Vagina (tissue), 2 donors: ENCODE measurements around the gene ASTN2. TPM values are rescaled to one million over a fixed set of nuclear protein-coding genes. Genes with fewer than 3 reads are reported as not detected.

Source experiments
- DNase-seq, 2 donors: peaks; one replicate each; pipeline ENCODE4 v3.0.0-alpha.2; 2017; ENCODE audit errors: extremely low spot score in 2 of 2
- H3K27ac ChIP-seq: fragments of 200-600 bp; sonication (generic); one replicate; pipeline ENCODE4 v1.5.1; 2019
- H3K27me3 ChIP-seq: fragments of 200-600 bp; sonication (generic); one replicate; pipeline ENCODE4 v1.5.1; 2019
- H3K36me3 ChIP-seq, 2 donors: fragments of 200-600 bp; sonication (generic); one replicate each; pipeline ENCODE4 v1.5.1; 2017 to 2019
- H3K4me1 ChIP-seq: fragments of 200-600 bp; sonication (generic); one replicate; pipeline ENCODE4 v1.5.1; 2019
- H3K4me3 ChIP-seq, 2 donors: fragments of 200-600 bp; sonication (generic); 1 replicate in 1 of 2; 2 replicates in 1 of 2; pipeline ENCODE4 v1.5.1; 2016 to 2019
- H3K9me3 ChIP-seq: fragments of 200-600 bp; sonication (generic); one replicate; pipeline ENCODE4 v1.5.1; 2019
- POLR2A ChIP-seq, 2 donors: fragments of 450-650 bp; IDR thresholded peaks; one replicate each; pipeline ENCODE4 v1.6.1; 2017; ENCODE audit warnings: antibody characterized with exemption in 2 of 2, mild to moderate bottlenecking in 2 of 2, moderate library complexity in 2 of 2
- POLR2AphosphoS5 ChIP-seq, 2 donors: sonication (generic); formaldehyde crosslinking; IDR thresholded peaks; one replicate each; pipeline ENCODE4 v1.9.0; 2017; ENCODE audit warnings: antibody characterized with exemption in 2 of 2, mild to moderate bottlenecking in 2 of 2, low read depth in 1 of 2; ENCODE audit not compliant: insufficient read depth in 1 of 2
- intact Hi-C: fragments of 100-400 bp; cut with DNase I; formaldehyde crosslinking; loops from one replicate; pipeline ENCODE4 v1.15.1; 2023
- total RNA-seq: library from RNA; depleted of rRNA; stranded (reverse); fragments of >200 nt; gene quantifications from one replicate; pipeline ENCODE4 v1.2.3, GENCODE V29; 2016
- TF ChIP-seq, protein P1 (sequence below), 3 experiments: fragments of 450-650 bp in 2 of 3; fragments of 200-600 bp in 1 of 3; sonication (generic) in 1 of 3; IDR thresholded peaks; one replicate each; pipeline ENCODE4 v1.5.1; 2017 to 2019; ENCODE audit warnings: antibody characterized with exemption in 3 of 3, mild to moderate bottlenecking in 2 of 3, moderate library complexity in 2 of 3

The ASTN2 gene
- total RNA-seq, 1 donor from 2014 or later = 4.4 TPM

DNA sequence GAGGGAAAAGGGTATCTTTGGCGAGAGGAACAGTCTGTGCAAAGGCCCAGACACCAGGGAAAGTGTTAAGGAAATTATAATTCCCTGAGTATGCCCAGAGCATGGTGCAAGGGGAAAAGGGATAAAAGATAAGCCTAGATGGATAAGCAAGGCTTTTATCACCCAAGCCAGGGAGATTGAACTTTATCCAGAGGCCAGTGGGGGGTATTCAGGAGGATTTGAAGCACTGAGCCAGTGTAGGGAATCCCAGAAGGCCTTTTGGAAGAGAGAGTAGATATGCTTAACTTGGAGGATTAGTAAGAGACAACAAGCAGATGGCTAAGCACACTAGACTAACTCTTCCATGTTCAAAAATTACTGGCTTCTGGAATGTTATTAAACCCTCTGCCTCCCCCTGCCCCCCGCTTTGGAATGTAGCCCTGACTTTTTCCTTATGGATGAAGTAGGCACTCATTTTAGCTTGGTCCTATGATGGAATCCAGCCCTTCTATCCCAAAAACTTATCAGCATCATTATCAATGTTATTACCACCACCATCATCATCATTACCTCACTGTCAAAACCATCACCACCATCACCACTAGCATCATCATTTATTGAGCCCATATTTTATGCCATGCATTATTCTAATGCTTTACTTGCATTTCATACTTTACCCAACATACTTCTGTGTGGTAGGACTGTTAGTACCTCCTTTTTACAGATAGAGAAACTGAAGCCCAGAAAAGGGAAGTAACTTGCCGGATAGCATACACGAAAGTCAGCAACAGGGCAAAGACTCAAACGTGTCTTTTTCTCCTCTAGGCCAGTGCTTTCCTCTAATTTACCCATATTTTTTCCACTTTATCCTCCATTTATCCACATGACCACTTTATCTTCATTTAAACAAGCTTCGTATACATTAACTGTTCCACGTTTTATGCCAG is 1024.3 kb downstream of the ASTN2 start:
- no peaks in the 10 kb centered on the region for H3K27me3 ChIP-seq
- peaks cover 0 to 6% of the 10 kb centered on the region in 2 donors for H3K36me3 ChIP-seq
- DNase-seq = no peak
- no peaks in the 10 kb centered on the region for H3K9me3 ChIP-seq
- no peaks in the 10 kb centered on the region for H3K4me1 ChIP-seq
- no peak overlapping the region for H3K27ac ChIP-seq
- H3K4me3 ChIP-seq = no peak overlapping the region
- intact Hi-C loops = no loop called here
- no peak for TF ChIP-seq POLR2AphosphoS5 (IDR thresholded peaks at IDR 0.05; ENCODE audit: insufficient read depth in 1 of 2, low read depth in 1 of 2)

DNA sequence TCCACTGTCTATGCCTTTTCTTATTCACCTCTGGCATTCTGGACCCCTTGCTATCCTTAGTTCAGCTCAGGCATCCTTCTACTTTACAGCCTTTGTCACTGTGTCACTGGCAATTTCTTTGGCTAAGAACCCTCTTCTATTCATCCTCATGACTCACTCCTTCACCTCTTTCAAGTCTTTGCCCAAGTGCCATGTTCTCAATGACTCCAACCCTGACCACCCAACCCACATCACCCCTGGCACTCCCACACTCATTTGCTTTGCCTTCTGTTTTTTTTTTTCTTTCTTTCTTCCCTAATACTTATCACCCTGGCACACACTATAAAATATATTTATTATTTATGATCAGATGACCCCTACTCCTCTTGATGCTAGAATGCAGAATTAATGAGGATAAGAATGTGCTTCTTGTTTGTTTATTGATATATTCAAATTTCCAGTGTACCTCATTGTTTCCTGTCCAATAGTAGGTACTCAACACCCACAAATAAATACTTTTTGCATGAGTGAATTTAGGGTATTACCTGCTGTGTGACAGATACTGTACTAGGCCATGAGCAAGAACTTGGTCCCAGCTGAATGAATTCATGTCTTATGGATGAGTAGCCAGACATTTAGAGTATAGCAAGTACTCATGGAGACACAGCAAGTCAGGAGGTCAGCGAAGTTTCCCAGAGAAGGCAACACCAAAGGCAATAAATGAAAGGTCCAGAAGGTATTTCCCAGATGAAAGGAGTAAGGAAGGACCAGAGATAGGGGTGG is 1025.1 kb downstream of the ASTN2 start:
- H3K27ac ChIP-seq = no peak overlapping the region
- H3K9me3 ChIP-seq = no peaks in the 10 kb centered on the region
- TF ChIP-seq POLR2A (IDR thresholded peaks at IDR 0.05) = no peak
- TF ChIP-seq, protein P1, sequence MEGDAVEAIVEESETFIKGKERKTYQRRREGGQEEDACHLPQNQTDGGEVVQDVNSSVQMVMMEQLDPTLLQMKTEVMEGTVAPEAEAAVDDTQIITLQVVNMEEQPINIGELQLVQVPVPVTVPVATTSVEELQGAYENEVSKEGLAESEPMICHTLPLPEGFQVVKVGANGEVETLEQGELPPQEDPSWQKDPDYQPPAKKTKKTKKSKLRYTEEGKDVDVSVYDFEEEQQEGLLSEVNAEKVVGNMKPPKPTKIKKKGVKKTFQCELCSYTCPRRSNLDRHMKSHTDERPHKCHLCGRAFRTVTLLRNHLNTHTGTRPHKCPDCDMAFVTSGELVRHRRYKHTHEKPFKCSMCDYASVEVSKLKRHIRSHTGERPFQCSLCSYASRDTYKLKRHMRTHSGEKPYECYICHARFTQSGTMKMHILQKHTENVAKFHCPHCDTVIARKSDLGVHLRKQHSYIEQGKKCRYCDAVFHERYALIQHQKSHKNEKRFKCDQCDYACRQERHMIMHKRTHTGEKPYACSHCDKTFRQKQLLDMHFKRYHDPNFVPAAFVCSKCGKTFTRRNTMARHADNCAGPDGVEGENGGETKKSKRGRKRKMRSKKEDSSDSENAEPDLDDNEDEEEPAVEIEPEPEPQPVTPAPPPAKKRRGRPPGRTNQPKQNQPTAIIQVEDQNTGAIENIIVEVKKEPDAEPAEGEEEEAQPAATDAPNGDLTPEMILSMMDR (IDR thresholded peaks at IDR 0.05) = no peak
- TF ChIP-seq POLR2AphosphoS5 (IDR thresholded peaks at IDR 0.05; ENCODE audit: insufficient read depth in 1 of 2, low read depth in 1 of 2) = no peak
- peaks cover 0 to 6% of the 10 kb centered on the region in 2 donors for H3K36me3 ChIP-seq
- no peaks in the 10 kb centered on the region for H3K27me3 ChIP-seq
- intact Hi-C loops = no loop called here
- H3K4me1 ChIP-seq = no peaks in the 10 kb centered on the region
- H3K4me3 ChIP-seq = no peak overlapping the region
- no peak for DNase-seq

DNA sequence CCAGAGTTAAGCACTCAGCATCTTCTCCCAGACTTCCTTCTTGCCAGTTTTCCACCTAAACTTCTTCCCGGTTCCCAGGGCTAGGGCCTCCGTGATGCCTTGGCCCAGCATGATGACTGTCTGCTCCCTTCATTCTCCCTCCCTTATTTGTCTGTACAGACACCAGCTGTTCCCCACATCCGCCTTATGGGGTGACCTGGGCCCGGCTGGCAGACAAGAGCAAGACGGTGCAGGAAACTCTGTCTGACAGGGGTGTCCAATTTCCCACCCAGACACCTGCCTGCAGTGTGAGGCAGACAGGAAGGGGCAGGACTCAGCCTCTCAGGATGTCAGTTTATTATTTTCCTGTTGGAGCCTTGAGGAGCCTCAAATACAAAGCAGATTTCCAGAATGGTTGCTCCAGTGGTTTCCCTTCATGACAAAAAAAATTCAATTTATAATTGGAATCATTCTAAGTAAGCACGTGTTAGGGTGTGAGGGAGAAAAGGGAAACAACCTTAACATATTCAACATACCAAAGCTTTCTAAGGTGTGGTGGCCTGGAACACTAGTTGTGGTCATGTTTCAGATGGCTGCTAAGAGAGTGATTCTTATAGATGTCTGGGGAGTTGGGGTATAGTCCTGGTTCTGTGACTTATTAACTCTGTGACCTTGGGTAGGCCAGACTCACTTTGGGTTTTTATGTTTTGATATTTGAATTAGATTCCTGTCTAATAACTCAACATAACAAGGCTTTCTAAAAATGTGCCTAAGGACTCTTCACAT is 1026.7 kb downstream of the ASTN2 start:
- no peak for TF ChIP-seq POLR2AphosphoS5 (IDR thresholded peaks at IDR 0.05; ENCODE audit: insufficient read depth in 1 of 2, low read depth in 1 of 2)
- no peak for TF ChIP-seq POLR2A (IDR thresholded peaks at IDR 0.05)
- TF ChIP-seq, protein P1 (IDR thresholded peaks at IDR 0.05) = no peak
- Histone ChIP-seq H3K27ac (no peak overlapping the region), H3K27me3 (no peaks in the 10 kb centered on the region), H3K4me3 (no peak overlapping the region), H3K36me3 (peaks cover 0 to 6% of the 10 kb centered on the region in 2 donors), H3K9me3 (no peaks in the 10 kb centered on the region), H3K4me1 (no peaks in the 10 kb centered on the region)
- DNase-seq = no peak
- intact Hi-C loops = no loop called here

DNA sequence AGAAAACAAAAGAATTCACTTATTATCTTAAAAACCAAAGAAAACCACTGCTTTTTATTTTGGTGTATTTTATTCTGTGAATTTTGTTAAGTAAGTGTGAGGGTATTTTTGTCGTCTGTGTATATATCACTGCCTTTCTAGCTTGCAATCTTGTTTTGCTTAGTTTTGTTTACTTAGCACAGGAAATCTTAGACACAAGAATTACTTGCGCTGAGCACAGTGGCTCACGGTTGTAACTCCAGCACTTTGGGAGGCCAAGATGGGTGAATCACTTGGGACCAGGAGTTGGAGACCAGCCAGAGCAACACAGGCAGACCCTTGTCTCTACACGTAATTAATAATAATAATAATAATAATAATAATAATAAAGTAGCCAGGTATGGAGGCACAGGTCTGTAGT is 1030.9 kb downstream of the ASTN2 start:
- Histone ChIP-seq H3K9me3 (no peaks in the 10 kb centered on the region), H3K4me3 (no peak overlapping the region), H3K36me3 (no peaks in the 10 kb centered on the region), H3K27ac (no peak overlapping the region), H3K4me1 (no peaks in the 10 kb centered on the region), H3K27me3 (no peaks in the 10 kb centered on the region)
- TF ChIP-seq POLR2A (IDR thresholded peaks at IDR 0.05) (no peak), POLR2AphosphoS5 (IDR thresholded peaks at IDR 0.05; ENCODE audit: insufficient read depth in 1 of 2, low read depth in 1 of 2) (no peak)
- TF ChIP-seq, protein P1 (IDR thresholded peaks at IDR 0.05) = no peak
- no peak for DNase-seq
- intact Hi-C loops = no loop called here

DNA sequence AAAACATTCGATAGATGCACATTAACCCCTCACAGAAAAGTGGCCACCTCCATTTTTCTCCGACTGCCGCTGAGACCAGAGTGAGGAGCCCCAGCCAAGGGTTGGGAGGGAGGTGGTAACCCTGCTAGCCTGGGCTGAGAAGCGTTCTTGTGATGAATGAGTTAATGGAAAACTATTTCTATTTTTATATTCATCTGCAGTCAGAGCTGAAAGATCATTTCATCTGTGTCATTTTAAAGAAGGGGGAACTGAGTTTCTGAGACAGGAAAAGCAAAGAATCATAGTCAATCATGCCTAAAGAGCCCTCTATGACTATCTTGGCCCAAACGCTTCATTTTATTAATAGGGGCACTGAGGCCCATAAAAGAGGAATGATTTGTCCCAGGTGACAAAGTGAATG is 1031.7 kb downstream of the ASTN2 start:
- DNase-seq = no peak
- intact Hi-C loops = no loop called here
- H3K4me3 ChIP-seq = no peak overlapping the region
- TF ChIP-seq POLR2A (IDR thresholded peaks at IDR 0.05) (no peak), POLR2AphosphoS5 (IDR thresholded peaks at IDR 0.05; ENCODE audit: insufficient read depth in 1 of 2, low read depth in 1 of 2) (no peak)
- TF ChIP-seq, protein P1 (IDR thresholded peaks at IDR 0.05) = no peak
- H3K27me3 ChIP-seq = no peaks in the 10 kb centered on the region
- no peaks in the 10 kb centered on the region for H3K36me3 ChIP-seq
- no peaks in the 10 kb centered on the region for H3K9me3 ChIP-seq
- H3K4me1 ChIP-seq = no peaks in the 10 kb centered on the region
- no peak overlapping the region for H3K27ac ChIP-seq
